Tongue (tissue), 2 donors: ENCODE data around the gene TBC1D22A. TPM values are rescaled to one million over a fixed set of nuclear protein-coding genes. Genes with fewer than 3 reads are reported as not detected.

Source experiments
- DNase-seq: peaks from one replicate; pipeline ENCODE4 v3.0.0-alpha.2; 2015
- total RNA-seq: library from RNA; depleted of rRNA; stranded (reverse); fragments of >200 nt; gene quantifications from one replicate; pipeline ENCODE4 v1.2.3, GENCODE V29; 2014

The TBC1D22A gene
- total RNA-seq, 1 donor from 2014 or later = 14.3 TPM

GRCh38 chr22:46887978-46888377, 125.5 kb downstream of the TBC1D22A start:
- no peak for DNase-seq

DNA sequence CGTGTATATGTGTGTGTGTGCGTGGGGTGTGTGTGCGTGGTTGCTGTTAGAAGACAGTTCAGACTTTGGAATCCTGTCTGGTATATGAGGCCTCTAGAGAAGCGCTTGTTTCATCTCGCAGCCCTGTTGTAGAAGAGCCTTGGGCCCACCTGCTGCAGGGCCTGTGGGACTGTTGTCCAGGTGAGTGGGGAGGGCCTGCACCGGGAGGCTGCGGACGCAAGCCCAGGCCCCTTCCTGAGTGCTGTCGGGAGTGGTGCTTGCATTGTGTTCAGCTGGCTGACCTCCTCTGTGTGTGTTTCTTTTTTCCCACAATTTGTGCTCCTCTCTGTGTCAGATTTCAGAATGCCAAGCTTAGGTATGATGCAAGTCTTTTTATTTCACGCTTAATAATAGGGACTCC, 128.4 kb downstream of the TBC1D22A start:
- no peak for DNase-seq

- no peak for DNase-seq
These were observed 129.0 kb downstream of the TBC1D22A start for GRCh38 chr22:46891382-46891951.

- no peak for DNase-seq
These were observed 130.4 kb downstream of the TBC1D22A start for GRCh38 chr22:46892866-46893265.

DNA sequence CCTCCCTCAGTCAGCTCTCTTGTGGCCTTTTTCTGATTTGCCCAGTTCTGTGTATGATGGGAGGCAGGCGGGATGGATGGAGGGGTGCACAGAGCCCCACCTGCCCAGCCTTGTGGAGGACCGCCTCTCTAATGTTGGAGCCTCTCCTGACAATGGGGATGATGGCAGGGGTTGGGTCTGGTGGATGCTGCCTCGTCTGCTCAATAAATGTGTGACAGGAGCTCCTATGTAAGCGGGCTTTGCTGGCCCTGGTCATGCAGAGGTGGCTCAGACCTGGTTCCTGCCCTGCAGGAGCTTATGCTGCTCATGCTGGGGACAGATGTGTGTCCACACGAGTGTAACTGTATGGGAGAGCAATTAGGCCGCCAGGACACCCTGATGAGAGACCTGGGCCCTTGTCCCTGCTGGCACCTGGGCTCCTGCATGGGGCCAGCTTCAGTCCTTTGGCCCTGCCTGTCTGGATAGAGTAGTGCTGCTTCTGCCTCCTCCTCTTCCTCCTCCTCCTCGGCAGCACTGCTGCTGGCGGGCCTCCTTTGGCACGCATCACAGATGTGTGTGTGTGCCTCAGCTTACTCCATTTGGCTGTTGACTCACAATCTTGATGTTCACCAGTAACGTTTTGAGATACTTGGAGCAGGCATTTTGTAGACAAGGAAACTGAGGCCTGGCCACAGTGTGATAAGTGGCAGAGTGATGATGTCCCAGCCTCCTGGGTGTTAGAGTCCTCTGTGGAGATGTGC, 131.0 kb downstream of the TBC1D22A start:
- DNase-seq = no peak

DNA sequence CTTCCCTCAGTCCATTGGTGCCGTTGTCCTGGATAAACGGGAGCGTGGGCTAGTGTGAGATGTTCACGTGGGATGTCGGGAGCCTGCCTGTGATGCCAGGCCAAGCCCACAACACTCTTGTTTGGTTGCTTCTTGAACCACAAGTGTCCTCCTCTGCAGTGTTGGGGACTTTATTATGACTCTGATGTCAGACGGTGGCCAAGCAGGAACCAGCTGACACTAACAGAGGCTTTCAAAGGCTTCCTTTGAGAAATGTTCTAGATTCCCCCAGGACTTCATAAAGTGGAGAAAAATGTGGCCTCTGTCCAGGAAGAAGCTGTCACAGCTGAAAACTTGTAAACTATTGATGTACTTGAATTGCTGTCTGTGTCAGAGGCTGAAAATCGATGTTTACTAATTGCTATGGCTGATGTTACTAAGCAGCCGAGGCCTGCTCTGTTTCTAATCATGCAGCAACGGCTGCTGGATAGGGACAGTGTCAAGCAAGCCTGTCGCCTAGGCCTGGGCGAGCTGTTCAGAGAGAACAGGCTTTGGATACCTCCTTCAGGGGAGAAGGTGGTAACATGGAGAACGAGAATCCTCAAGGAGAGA, 131.7 kb downstream of the TBC1D22A start:
- DNase-seq = peak; percentile 71

DNA sequence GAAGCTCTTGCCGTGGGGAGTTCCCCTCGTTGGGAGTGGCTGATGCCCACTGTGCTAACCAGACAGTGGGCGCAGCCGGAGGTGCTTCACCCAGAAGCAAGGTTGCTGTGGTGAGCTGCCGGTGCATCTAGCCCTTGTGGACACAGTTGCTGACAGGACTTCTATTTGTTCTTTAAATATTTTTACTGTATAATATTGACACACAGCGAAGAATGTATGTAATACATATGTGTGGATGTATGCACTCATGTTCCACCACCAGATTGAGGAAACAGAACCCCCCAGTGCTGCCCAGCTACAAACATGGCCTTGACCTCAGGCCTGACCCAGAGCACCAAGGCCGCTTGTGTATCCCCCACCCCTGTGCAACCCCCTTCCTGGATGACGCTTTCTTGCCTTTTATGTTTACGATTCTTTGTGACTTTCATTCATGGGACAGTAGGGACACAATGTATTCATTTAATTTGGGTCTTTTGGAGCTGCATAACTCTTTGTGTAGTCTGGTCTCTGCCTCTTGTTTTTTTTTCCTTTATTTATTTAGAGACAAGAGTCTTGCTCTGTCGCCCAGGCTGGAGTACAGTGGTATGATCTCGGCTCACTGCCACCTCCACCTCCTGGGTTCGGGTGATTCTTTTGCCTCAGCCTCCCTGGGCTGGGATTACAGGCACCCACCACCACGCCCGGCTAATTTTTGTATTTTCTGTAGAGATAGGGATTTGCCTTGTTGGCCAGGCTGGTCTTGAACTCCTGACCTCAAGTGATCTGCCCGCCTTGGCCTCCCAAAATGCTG, 132.6 kb downstream of the TBC1D22A start:
- DNase-seq = no peak

- no peak for DNase-seq
These were observed 133.3 kb downstream of the TBC1D22A start for GRCh38 chr22:46895753-46896152.

DNA sequence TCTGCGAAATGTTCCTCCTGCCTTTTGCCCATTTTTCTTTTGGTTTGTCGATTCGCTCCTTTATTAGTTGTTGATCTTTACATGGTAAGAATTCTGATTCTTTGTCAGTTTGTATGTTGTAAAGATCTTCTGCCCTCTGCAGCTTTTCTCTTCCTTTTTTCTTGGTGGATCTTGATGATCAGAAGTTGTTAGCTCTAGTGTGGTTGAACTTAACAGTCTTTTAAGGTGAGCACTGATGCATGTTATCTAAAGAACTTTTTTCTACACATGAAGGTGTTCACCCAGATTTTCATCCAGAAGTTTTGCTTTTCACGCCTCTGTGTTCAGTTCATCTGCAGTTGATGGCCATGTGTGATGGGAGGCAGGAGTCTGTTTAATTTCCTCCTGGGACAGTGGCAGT, 133.7 kb downstream of the TBC1D22A start:
- DNase-seq = no peak

- no peak for DNase-seq
These were observed 134.3 kb downstream of the TBC1D22A start for GRCh38 chr22:46896568-46897245.

DNA sequence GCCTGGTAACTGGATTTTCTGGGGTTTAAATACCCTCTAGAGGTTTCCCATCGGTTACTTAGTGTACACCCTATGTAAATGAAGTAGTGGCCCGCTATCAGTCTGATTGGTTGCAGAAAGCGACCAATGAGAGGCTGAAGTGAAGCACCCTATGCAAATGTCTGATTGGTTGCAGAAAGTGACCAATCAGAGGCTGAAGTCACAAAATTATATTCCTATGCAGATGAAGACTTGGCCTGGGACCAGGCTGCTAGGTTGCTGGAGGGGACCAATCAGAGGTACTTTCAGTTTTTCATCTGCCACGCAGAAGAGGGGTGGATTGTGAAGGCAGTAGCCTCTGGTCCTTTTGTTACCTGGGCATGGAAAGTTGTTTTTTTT, 134.8 kb downstream of the TBC1D22A start:
- peak; percentile 15 for DNase-seq

DNA sequence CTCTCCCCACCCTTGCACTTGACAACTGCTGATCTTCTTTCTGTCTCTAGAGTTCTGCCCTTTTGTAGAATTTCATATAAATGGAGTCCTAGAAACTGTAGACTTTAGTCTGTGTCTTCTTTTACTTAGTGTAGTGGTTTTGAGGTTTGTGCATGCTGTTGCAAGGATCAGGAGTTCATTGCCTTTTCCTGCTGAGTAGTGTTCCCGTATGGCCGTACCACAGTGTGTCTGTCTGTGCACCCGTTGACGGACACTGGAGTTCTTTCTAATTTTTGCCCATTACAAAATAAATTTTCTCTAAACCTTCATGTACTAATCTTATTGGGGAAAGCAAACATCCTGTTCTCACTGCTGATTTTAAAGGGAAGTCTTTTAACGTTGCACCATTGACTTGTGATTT, 138.1 kb downstream of the TBC1D22A start:
- DNase-seq = no peak

- DNase-seq = no peak
These were observed 140.0 kb downstream of the TBC1D22A start for GRCh38 chr22:46902436-46902835.

GRCh38 chr22:46902998-46903916, 140.8 kb downstream of the TBC1D22A start:
- peak; percentile 57 for DNase-seq

- DNase-seq = no peak
These were observed 143.0 kb downstream of the TBC1D22A start for GRCh38 chr22:46905415-46905814.

GRCh38 chr22:46905834-46906233, 143.4 kb downstream of the TBC1D22A start:
- DNase-seq = no peak

GRCh38 chr22:46906326-46907045, 144.0 kb downstream of the TBC1D22A start:
- DNase-seq = no peak

- no peak for DNase-seq
These were observed 145.1 kb downstream of the TBC1D22A start for GRCh38 chr22:46907241-46908215.

- DNase-seq = no peak
These were observed 146.2 kb downstream of the TBC1D22A start for GRCh38 chr22:46908641-46909107.
